A673 (cell line): ENCODE measurements around the gene CLEC16A.

Source experiments
- CTCF ChIP-seq: fragments of 300-800, 200-600 bp; sonication (generic); conservative IDR thresholded peaks from 2 replicates; pipeline ENCODE4 v1.5.1; 2017; ENCODE audit warnings: low read depth, mild to moderate bottlenecking, antibody characterized with exemption, low read length, moderate library complexity, mixed read lengths
- EZH2 ChIP-seq: fragments of 200-600 bp; sonication (generic); IDR thresholded peaks from 2 replicates; pipeline ENCODE4 v1.6.1; 2017; ENCODE audit warnings: borderline replicate concordance, low read depth, mild to moderate bottlenecking, mixed read lengths, antibody characterized with exemption, low read length; ENCODE audit not compliant: poor library complexity, severe bottlenecking

DNA sequence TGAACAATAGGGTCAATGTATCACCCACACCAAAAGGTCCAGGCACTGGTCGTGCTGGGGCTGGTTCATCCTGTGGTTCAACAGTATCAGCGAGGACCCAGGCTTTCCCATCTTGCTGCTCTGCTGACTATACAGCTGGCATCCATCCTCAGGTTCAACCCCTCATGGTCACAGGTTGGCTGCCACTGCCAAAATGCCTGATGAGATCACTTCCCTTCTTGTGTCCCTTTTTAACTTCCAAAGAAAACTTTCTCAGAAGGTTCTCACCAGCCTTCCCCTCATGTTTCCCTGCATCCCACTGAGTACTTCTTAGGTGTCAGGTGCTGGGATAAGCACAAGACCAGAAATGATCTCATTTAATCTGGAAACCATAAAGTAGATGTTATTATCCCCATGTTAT lies 25.7 kb downstream of the CLEC16A start:
- no peak for TF ChIP-seq CTCF
- no peak for TF ChIP-seq EZH2
